Measurements from ENCODE around the gene MICAL3.

The MICAL3 gene

GRCh38 chr22:17970201-17970708 is 54.1 kb downstream of the MICAL3 start:
- TF ChIP-seq ESRRG (CRISPR knock-in tag; IDR thresholded peaks at IDR 0.05), result no peak
- no peak for TF ChIP-seq ZNF8 (CRISPR knock-in tag; IDR thresholded peaks at IDR 0.05)
- no peak for TF ChIP-seq TCF4 (CRISPR knock-in tag; IDR thresholded peaks at IDR 0.05; ENCODE audit: borderline replicate concordance)
- TF ChIP-seq, protein P1, sequence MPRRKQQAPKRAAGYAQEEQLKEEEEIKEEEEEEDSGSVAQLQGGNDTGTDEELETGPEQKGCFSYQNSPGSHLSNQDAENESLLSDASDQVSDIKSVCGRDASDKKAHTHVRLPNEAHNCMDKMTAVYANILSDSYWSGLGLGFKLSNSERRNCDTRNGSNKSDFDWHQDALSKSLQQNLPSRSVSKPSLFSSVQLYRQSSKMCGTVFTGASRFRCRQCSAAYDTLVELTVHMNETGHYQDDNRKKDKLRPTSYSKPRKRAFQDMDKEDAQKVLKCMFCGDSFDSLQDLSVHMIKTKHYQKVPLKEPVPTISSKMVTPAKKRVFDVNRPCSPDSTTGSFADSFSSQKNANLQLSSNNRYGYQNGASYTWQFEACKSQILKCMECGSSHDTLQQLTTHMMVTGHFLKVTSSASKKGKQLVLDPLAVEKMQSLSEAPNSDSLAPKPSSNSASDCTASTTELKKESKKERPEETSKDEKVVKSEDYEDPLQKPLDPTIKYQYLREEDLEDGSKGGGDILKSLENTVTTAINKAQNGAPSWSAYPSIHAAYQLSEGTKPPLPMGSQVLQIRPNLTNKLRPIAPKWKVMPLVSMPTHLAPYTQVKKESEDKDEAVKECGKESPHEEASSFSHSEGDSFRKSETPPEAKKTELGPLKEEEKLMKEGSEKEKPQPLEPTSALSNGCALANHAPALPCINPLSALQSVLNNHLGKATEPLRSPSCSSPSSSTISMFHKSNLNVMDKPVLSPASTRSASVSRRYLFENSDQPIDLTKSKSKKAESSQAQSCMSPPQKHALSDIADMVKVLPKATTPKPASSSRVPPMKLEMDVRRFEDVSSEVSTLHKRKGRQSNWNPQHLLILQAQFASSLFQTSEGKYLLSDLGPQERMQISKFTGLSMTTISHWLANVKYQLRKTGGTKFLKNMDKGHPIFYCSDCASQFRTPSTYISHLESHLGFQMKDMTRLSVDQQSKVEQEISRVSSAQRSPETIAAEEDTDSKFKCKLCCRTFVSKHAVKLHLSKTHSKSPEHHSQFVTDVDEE (CRISPR knock-in tag; IDR thresholded peaks at IDR 0.05), result no peak
- TF ChIP-seq TOX (CRISPR knock-in tag; IDR thresholded peaks at IDR 0.05; ENCODE audit: borderline replicate concordance), result no peak
- TF ChIP-seq, protein P2, sequence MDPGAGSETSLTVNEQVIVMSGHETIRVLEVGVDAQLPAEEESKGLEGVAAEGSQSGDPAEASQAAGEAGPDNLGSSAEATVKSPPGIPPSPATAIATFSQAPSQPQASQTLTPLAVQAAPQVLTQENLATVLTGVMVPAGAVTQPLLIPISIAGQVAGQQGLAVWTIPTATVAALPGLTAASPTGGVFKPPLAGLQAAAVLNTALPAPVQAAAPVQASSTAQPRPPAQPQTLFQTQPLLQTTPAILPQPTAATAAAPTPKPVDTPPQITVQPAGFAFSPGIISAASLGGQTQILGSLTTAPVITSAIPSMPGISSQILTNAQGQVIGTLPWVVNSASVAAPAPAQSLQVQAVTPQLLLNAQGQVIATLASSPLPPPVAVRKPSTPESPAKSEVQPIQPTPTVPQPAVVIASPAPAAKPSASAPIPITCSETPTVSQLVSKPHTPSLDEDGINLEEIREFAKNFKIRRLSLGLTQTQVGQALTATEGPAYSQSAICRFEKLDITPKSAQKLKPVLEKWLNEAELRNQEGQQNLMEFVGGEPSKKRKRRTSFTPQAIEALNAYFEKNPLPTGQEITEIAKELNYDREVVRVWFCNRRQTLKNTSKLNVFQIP (CRISPR knock-in tag; IDR thresholded peaks at IDR 0.05; ENCODE audit: borderline replicate concordance, low read depth), result no peak
- TF ChIP-seq RARB (CRISPR knock-in tag; IDR thresholded peaks at IDR 0.05), result no peak
- no peak for TF ChIP-seq PPARA (CRISPR knock-in tag; IDR thresholded peaks at IDR 0.05; ENCODE audit: borderline replicate concordance)
- no peak for TF ChIP-seq OSR1 (CRISPR knock-in tag; IDR thresholded peaks at IDR 0.05)
- no peak for TF ChIP-seq ZFP3 (CRISPR knock-in tag; IDR thresholded peaks at IDR 0.05)
- no peak for TF ChIP-seq ZNF70 (CRISPR knock-in tag; IDR thresholded peaks at IDR 0.05)
- TF ChIP-seq, protein P3, sequence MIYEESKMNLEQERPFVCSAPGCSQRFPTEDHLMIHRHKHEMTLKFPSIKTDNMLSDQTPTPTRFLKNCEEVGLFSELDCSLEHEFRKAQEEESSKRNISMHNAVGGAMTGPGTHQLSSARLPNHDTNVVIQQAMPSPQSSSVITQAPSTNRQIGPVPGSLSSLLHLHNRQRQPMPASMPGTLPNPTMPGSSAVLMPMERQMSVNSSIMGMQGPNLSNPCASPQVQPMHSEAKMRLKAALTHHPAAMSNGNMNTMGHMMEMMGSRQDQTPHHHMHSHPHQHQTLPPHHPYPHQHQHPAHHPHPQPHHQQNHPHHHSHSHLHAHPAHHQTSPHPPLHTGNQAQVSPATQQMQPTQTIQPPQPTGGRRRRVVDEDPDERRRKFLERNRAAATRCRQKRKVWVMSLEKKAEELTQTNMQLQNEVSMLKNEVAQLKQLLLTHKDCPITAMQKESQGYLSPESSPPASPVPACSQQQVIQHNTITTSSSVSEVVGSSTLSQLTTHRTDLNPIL (CRISPR knock-in tag; IDR thresholded peaks at IDR 0.05; ENCODE audit: low read depth), result no peak
- TF ChIP-seq GLIS3 (CRISPR knock-in tag; IDR thresholded peaks at IDR 0.05), result no peak
- TF ChIP-seq BACH2 (CRISPR knock-in tag; IDR thresholded peaks at IDR 0.05; ENCODE audit: borderline replicate concordance), result no peak
- TF ChIP-seq ZNF565 (CRISPR knock-in tag; conservative IDR thresholded peaks at IDR 0.05; ENCODE audit: low read depth), result no peak
- no peak for TF ChIP-seq CSDC2 (CRISPR knock-in tag; IDR thresholded peaks at IDR 0.05)
- TF ChIP-seq ZC3H10 (CRISPR knock-in tag; IDR thresholded peaks at IDR 0.05), result no peak
- TF ChIP-seq, protein P4, sequence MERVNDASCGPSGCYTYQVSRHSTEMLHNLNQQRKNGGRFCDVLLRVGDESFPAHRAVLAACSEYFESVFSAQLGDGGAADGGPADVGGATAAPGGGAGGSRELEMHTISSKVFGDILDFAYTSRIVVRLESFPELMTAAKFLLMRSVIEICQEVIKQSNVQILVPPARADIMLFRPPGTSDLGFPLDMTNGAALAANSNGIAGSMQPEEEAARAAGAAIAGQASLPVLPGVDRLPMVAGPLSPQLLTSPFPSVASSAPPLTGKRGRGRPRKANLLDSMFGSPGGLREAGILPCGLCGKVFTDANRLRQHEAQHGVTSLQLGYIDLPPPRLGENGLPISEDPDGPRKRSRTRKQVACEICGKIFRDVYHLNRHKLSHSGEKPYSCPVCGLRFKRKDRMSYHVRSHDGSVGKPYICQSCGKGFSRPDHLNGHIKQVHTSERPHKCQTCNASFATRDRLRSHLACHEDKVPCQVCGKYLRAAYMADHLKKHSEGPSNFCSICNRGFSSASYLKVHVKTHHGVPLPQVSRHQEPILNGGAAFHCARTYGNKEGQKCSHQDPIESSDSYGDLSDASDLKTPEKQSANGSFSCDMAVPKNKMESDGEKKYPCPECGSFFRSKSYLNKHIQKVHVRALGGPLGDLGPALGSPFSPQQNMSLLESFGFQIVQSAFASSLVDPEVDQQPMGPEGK (CRISPR knock-in tag; IDR thresholded peaks at IDR 0.05; ENCODE audit: borderline replicate concordance), result no peak
- no peak for TF ChIP-seq ISL1 (CRISPR knock-in tag; IDR thresholded peaks at IDR 0.05)
- peak; percentile 6 for ATAC-seq

DNA sequence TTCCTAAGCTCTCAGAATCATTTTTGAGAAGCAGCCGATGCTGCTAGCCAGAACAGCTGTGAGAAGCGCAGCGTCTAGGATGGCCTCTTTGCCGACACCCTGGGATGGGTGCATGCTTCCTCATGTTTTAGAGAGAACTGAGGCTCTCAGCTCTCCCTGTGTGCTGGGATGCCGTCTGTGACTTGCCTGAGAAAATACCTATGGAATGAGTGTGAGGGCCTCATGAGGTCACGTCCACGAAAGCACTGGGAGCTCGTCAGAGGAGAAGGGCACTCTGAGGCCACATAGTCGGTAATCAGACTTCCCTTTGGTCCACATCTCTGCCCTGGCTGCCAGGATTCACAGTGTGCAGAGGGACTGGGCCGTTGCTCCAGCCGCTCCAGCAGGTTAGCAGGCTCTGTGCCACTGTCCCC is 54.7 kb downstream of the MICAL3 start:
- TF ChIP-seq BACH2 (CRISPR knock-in tag; IDR thresholded peaks at IDR 0.05; ENCODE audit: borderline replicate concordance), result no peak
- no peak for TF ChIP-seq ZFP3 (CRISPR knock-in tag; IDR thresholded peaks at IDR 0.05)
- TF ChIP-seq OSR1 (CRISPR knock-in tag; IDR thresholded peaks at IDR 0.05), result no peak
- no peak for TF ChIP-seq TCF4 (CRISPR knock-in tag; IDR thresholded peaks at IDR 0.05; ENCODE audit: borderline replicate concordance)
- 0 out of 2 replicates have a peak, but pooled peaks have one; percentile 18 for TF ChIP-seq CSDC2 (CRISPR knock-in tag; IDR thresholded peaks at IDR 0.05)
- TF ChIP-seq ZC3H10 (CRISPR knock-in tag; IDR thresholded peaks at IDR 0.05), result 0 out of 2 replicates have a peak, but pooled peaks have one; percentile 13
- no peak; the same call in 1 of the 2 replicates for TF ChIP-seq TOX (CRISPR knock-in tag; IDR thresholded peaks at IDR 0.05; ENCODE audit: borderline replicate concordance)
- no peak for TF ChIP-seq ZNF70 (CRISPR knock-in tag; IDR thresholded peaks at IDR 0.05)
- peak; percentile 76 for ATAC-seq

GRCh38 chr22:17968126-17968525 is 56.2 kb downstream of the MICAL3 start:
- no peak for ATAC-seq
- TF ChIP-seq ZFP30 (CRISPR knock-in tag; IDR thresholded peaks at IDR 0.05), result no peak
- TF ChIP-seq, protein P2 (CRISPR knock-in tag; IDR thresholded peaks at IDR 0.05; ENCODE audit: borderline replicate concordance, low read depth), result no peak
- TF ChIP-seq PPARA (CRISPR knock-in tag; IDR thresholded peaks at IDR 0.05; ENCODE audit: borderline replicate concordance), result no peak
- no peak for TF ChIP-seq ARNTL (CRISPR knock-in tag; IDR thresholded peaks at IDR 0.05; ENCODE audit: borderline replicate concordance, low read depth)
- no peak for TF ChIP-seq BACH2 (CRISPR knock-in tag; IDR thresholded peaks at IDR 0.05; ENCODE audit: borderline replicate concordance)
- TF ChIP-seq ZFP3 (CRISPR knock-in tag; IDR thresholded peaks at IDR 0.05), result no peak
